Smooth muscle cell (in vitro differentiated cells): ENCODE measurements around the gene PHLDA3. TPM values are rescaled to one million over a fixed set of nuclear protein-coding genes. Genes with fewer than 3 reads are reported as not detected.
A peak's percentile ranks its signal among the peaks of the same experiment; 100 is the strongest.

ENCODE experiments used
- DNase-seq: peaks from one replicate; lab custom pipeline; 2025; ENCODE audit not compliant: unreplicated experiment; lab: John Stamatoyannopoulos, UW
- H2AFZ ChIP-seq: fragments of 200-600 bp; sonication (generic); 2 replicates; pipeline ENCODE4 v1.6.0; 2016; ENCODE audit warnings: antibody characterized with exemption, low read depth, mild to moderate bottlenecking
- H3F3A ChIP-seq: fragments of 200-600 bp; sonication (generic); 2 replicates; pipeline ENCODE4 v1.6.0; 2017; ENCODE audit warnings: antibody characterized with exemption, low read depth
- H3K27ac ChIP-seq: fragments of 200-600 bp; sonication (generic); 2 replicates; pipeline ENCODE4 v1.5.1; 2016; ENCODE audit warnings: low read depth, mild to moderate bottlenecking
- H3K27me3 ChIP-seq: fragments of 200-600 bp; sonication (generic); 2 replicates; pipeline ENCODE4 v1.6.1; 2016; ENCODE audit warnings: low read depth, mild to moderate bottlenecking
- H3K36me3 ChIP-seq: fragments of 200-600 bp; sonication (generic); 2 replicates; pipeline ENCODE4 v1.5.1; 2016; ENCODE audit warnings: low read depth
- H3K4me1 ChIP-seq: fragments of 200-600 bp; sonication (generic); 2 replicates; pipeline ENCODE4 v1.5.1; 2016; ENCODE audit warnings: low read depth
- H3K4me2 ChIP-seq: fragments of 200-600 bp; sonication (generic); 2 replicates; pipeline ENCODE4 v1.6.0; 2016; ENCODE audit warnings: mild to moderate bottlenecking
- H3K4me3 ChIP-seq: fragments of 200-600 bp; sonication (generic); 2 replicates; pipeline ENCODE4 v1.5.1; 2016; ENCODE audit warnings: mild to moderate bottlenecking
- H3K79me2 ChIP-seq: fragments of 200-600 bp; sonication (generic); 2 replicates; pipeline ENCODE4 v1.6.0; 2016; ENCODE audit warnings: low read depth, mild to moderate bottlenecking
- H3K9ac ChIP-seq: fragments of 200-600 bp; sonication (generic); 2 replicates; pipeline ENCODE4 v1.6.0; 2016; ENCODE audit warnings: low read depth
- H3K9me3 ChIP-seq: fragments of 200-600 bp; sonication (generic); replicated peaks from 2 replicates; pipeline ENCODE4 v1.5.1; 2016; ENCODE audit warnings: low read depth
- H4K20me1 ChIP-seq: fragments of 200-600 bp; sonication (generic); 2 replicates; pipeline ENCODE4 v1.6.0; 2016; ENCODE audit warnings: low read depth
- WGBS: methylation state at CpG from one replicate; pipeline ENCODE4 v1.1.7; 2016; ENCODE audit warnings: low lambda C conversion rate; 5-methylcytosine and 5-hydroxymethylcytosine counted together
- polyA plus RNA-seq: library from polyadenylated mRNA; unstranded; fragments of >200 nt; fragmentation: Nextera tagmentation; extraction: Ambion mirVana; gene quantifications from 2 replicates; pipeline ENCODE4 v1.2.1, GENCODE V29; 2016
- total RNA-seq: library from RNA; depleted of rRNA; stranded (reverse); fragments of >200 nt; gene quantifications from 2 replicates; pipeline ENCODE4 v1.2.3, GENCODE V29; 2014
- TF ChIP-seq, protein P1 (sequence below): fragments of 200-600 bp; sonication (generic); IDR thresholded peaks from 2 replicates; pipeline ENCODE4 v1.5.1; 2017; ENCODE audit warnings: borderline replicate concordance, mild to moderate bottlenecking, antibody characterized with exemption; ENCODE audit not compliant: insufficient read depth, poor library complexity, severe bottlenecking

PHLDA3 gene
- total and polyA plus RNA-seq, 2 experiments from 2014 or later, result 87.8 to 340 TPM

DNA sequence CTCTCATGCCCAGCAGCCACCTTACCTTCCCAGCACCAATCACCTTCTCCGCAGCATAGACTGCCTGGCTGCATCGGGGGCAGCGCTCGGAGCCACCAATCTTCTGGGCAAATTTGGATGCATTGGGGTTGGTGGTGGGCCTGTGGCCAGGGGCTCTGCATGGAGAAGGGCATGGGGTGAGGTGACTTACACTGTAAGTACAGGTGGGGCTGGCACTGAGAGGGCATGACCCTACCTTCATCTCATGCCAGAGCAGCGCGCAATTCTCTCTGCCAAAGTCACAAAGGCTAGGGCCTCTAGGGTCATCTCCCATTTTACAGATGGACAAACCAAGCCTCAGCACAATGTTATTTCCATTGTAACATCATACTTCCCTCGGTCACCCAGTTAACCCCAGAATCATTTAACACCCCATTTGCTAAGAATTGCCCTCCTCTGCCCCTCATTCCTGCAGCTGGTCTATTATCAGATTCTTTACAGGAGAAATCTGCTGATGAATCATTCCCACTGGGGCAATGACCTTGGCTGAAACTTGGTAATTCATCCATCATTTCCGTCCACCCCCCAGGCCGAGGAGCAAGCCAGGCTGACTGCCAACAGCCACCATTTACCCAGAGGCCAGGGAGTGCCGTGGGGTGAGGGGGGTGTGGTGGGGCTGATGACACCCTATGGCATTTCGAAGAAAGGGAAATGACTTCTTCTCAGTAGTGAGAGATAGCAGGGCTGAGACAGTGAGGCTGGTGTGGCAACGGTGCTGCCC, 20.0 kb upstream of the PHLDA3 start:
- H3F3A ChIP-seq, result peaks cover 48% of the 10 kb centered on the region
- peak overlapping the region; percentile 13 for H3K27ac ChIP-seq
- H3K4me2 ChIP-seq, result no peak overlapping the region
- H2AFZ ChIP-seq, result no peak overlapping the region
- TF ChIP-seq, protein P1, sequence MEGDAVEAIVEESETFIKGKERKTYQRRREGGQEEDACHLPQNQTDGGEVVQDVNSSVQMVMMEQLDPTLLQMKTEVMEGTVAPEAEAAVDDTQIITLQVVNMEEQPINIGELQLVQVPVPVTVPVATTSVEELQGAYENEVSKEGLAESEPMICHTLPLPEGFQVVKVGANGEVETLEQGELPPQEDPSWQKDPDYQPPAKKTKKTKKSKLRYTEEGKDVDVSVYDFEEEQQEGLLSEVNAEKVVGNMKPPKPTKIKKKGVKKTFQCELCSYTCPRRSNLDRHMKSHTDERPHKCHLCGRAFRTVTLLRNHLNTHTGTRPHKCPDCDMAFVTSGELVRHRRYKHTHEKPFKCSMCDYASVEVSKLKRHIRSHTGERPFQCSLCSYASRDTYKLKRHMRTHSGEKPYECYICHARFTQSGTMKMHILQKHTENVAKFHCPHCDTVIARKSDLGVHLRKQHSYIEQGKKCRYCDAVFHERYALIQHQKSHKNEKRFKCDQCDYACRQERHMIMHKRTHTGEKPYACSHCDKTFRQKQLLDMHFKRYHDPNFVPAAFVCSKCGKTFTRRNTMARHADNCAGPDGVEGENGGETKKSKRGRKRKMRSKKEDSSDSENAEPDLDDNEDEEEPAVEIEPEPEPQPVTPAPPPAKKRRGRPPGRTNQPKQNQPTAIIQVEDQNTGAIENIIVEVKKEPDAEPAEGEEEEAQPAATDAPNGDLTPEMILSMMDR, result no peak
- H3K9me3 ChIP-seq, result no peaks in the 10 kb centered on the region
- H3K79me2 ChIP-seq, result peaks cover 29% of the 10 kb centered on the region
- peaks cover 5% of the 10 kb centered on the region for H3K36me3 ChIP-seq
- peaks cover 7% of the 10 kb centered on the region for H3K4me1 ChIP-seq
- 71% methylated on average over 12 of the region's 12 CpGs for WGBS
- H3K4me3 ChIP-seq, result no peak overlapping the region
- H3K27me3 ChIP-seq, result no peaks in the 10 kb centered on the region
- no peak overlapping the region for H3K9ac ChIP-seq
- H4K20me1 ChIP-seq, result peaks cover 48% of the 10 kb centered on the region
- no peak for DNase-seq

DNA sequence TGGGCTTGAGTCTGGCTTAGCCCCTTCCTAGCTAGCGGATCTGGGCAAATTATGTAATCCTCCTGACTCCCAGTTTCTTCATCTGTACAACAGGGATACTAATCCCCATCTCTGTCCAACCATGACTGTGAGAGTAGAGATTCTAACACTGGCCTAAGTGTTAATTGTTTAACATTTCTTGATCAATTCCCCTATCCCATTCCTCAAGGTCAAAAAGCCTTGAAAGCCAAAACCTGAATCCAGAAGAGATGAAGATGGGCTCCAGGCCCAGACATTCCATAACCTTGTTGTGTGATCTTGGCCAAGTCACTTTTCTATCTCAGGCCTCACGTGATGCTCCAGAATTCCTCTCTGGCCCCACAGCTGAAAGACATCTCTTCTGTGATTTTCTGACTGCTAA, 18.8 kb upstream of the PHLDA3 start:
- peaks cover 43% of the 10 kb centered on the region for H3F3A ChIP-seq
- no peak for DNase-seq
- H3K4me3 ChIP-seq, result no peak overlapping the region
- peaks cover 4% of the 10 kb centered on the region for H3K4me1 ChIP-seq
- H2AFZ ChIP-seq, result no peak overlapping the region
- H3K27ac ChIP-seq, result no peak overlapping the region
- no peaks in the 10 kb centered on the region for H3K36me3 ChIP-seq
- no peaks in the 10 kb centered on the region for H3K9me3 ChIP-seq
- no peak overlapping the region for H3K9ac ChIP-seq
- WGBS, result 81% methylated on average over 2 of the region's 2 CpGs
- H3K27me3 ChIP-seq, result no peaks in the 10 kb centered on the region
- no peak overlapping the region for H3K4me2 ChIP-seq
- H4K20me1 ChIP-seq, result peaks cover 35% of the 10 kb centered on the region
- TF ChIP-seq, protein P1, result no peak
- peaks cover 17% of the 10 kb centered on the region for H3K79me2 ChIP-seq

DNA sequence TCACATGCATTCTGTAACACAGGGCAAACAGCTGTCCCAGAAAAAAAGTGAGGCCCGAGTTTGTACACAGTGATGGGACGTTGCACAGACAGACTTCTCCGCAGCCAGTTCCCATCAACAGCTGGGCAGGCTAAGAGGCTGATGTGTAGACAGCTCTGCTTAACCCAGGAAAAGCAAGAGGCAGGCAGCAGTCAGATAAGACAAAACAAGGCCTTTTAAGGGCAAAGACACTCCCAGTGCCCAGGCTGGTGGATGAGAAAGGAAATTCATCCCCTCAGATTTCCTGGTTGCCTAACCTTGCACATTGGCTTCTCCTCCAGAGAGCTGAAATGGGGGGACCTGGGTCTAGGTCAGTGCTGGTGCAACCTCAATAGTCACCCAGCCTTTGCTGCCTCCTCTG, 17.2 kb upstream of the PHLDA3 start:
- H3K4me1 ChIP-seq, result peaks cover 4% of the 10 kb centered on the region
- no peak overlapping the region for H3K4me3 ChIP-seq
- H3K27ac ChIP-seq, result peak overlapping the region; percentile 46
- 12% methylated on average over 3 of the region's 3 CpGs for WGBS
- peaks cover 43% of the 10 kb centered on the region for H3F3A ChIP-seq
- no peaks in the 10 kb centered on the region for H3K36me3 ChIP-seq
- DNase-seq, result no peak
- H3K79me2 ChIP-seq, result peaks cover 7% of the 10 kb centered on the region
- no peak overlapping the region for H2AFZ ChIP-seq
- peaks cover 20% of the 10 kb centered on the region for H4K20me1 ChIP-seq
- no peaks in the 10 kb centered on the region for H3K27me3 ChIP-seq
- H3K9me3 ChIP-seq, result no peaks in the 10 kb centered on the region
- H3K9ac ChIP-seq, result no peak overlapping the region
- peak overlapping the region; percentile 10 for H3K4me2 ChIP-seq
- TF ChIP-seq, protein P1, result no peak

DNA sequence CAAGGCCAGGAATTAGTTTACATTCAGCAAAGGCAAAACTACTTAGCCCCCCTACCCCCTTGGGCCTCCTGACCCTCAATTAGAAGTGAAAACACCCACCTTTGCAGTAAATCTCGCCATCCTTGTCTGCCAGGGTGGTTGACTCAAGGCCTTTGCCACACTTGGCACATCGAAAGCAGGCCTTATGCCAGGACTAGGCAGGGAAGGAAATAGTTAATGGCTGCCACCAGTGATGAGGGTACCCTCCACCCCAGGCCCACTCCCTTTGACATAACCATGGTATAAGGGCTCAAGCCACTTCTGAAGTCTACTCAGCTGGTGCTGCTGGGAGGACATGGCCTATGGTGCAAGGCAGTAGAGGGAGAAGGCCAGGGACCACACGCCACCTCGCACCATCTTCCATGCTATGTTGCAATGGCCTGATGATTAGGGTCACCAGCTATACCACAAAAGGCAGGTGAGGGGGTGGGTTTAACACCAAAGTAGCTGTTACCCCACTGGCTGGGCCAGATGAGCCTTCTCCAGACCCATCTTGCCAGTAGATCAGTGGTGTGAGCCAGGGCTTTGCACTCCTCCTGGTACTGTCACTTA, 16.3 kb upstream of the PHLDA3 start:
- Histone ChIP-seq H3F3A (peaks cover 39% of the 10 kb centered on the region), H2AFZ (no peak overlapping the region), H3K4me1 (peaks cover 4% of the 10 kb centered on the region), H3K4me2 (no peak overlapping the region), H3K9ac (no peak overlapping the region), H3K4me3 (no peak overlapping the region), H3K9me3 (no peaks in the 10 kb centered on the region), H4K20me1 (peaks cover 14% of the 10 kb centered on the region), H3K27me3 (no peaks in the 10 kb centered on the region), H3K79me2 (peaks cover 7% of the 10 kb centered on the region), H3K27ac (no peak overlapping the region), H3K36me3 (no peaks in the 10 kb centered on the region)
- 92% methylated on average over 4 of the region's 4 CpGs for WGBS
- DNase-seq, result no peak
- TF ChIP-seq, protein P1, result no peak
